K562 (cell line): ENCODE measurements around the gene OBSCN. TPM values are rescaled to one million over a fixed set of nuclear protein-coding genes. Genes with fewer than 3 reads are reported as not detected.

Experiments used
- DMBX1 ChIP-seq: fragments of 250-450 bp; sonication (Bioruptor Pico); IDR thresholded peaks from 2 replicates; pipeline ENCODE4 v1.8.0; 2022; ENCODE audit warnings: inconsistent platforms, mild to moderate bottlenecking, moderate library complexity, borderline replicate concordance
- E2F1 ChIP-seq: sonication (generic); formaldehyde crosslinking; IDR thresholded peaks from 2 replicates; pipeline ENCODE4 v1.8.1; 2023; ENCODE audit warnings: mild to moderate bottlenecking, missing genetic modification reagents, moderate library complexity
- ERF ChIP-seq: fragments of 450-650 bp; formaldehyde crosslinking; IDR thresholded peaks from 2 replicates; pipeline ENCODE4 v1.4.0; 2020; ENCODE audit warnings: mild to moderate bottlenecking, mixed read lengths
- FOXA1 ChIP-seq: fragments of 450-650 bp; IDR thresholded peaks from 2 replicates; pipeline ENCODE4 v1.6.1; 2016; ENCODE audit warnings: mild to moderate bottlenecking, borderline replicate concordance
- KLF10 ChIP-seq: fragments of 250-450 bp; sonication (Bioruptor Pico); IDR thresholded peaks from 2 replicates; pipeline ENCODE4 v1.6.1; 2021; ENCODE audit warnings: matching md5 sums
- MXD1 ChIP-seq: fragments of 250-450 bp; sonication (Bioruptor Pico); IDR thresholded peaks from 2 replicates; pipeline ENCODE4 v1.8.0; 2021; ENCODE audit warnings: borderline replicate concordance, mild to moderate bottlenecking, moderate library complexity; ENCODE audit not compliant: poor library complexity, severe bottlenecking
- PHTF2 ChIP-seq: fragments of 250-450 bp; sonication (Bioruptor Pico); IDR thresholded peaks from 2 replicates; pipeline ENCODE4 v1.5.0; 2021; ENCODE audit warnings: mild to moderate bottlenecking
- RBM22 ChIP-seq: fragments of 200-400 bp; formaldehyde crosslinking; IDR thresholded peaks from 2 replicates; pipeline ENCODE4 v1.6.1; 2018; ENCODE audit warnings: low read length, low read depth; ENCODE audit not compliant: poor library complexity, severe bottlenecking
- REST ChIP-seq, 2 experiments: fragments of 450-650 bp; formaldehyde crosslinking in 1 of 2; IDR thresholded peaks; 2 replicates each; pipeline versions ENCODE4 v1.4.0 to v1.6.1; 2014 to 2020; ENCODE audit warnings: mild to moderate bottlenecking in 2 of 2, borderline replicate concordance in 1 of 2, low read depth in 1 of 2
- SMAD4 ChIP-seq: fragments of 250-450 bp; sonication (Bioruptor Pico); conservative IDR thresholded peaks from 2 replicates; pipeline ENCODE4 v1.8.0; 2021; ENCODE audit warnings: inconsistent platforms, mild to moderate bottlenecking, moderate library complexity
- TCF3 ChIP-seq: sonication (generic); formaldehyde crosslinking; IDR thresholded peaks from 2 replicates; pipeline ENCODE4 v1.4.0; 2020; ENCODE audit warnings: mild to moderate bottlenecking, missing genetic modification reagents
- TCF7 ChIP-seq: sonication (generic); IDR thresholded peaks from 2 replicates; pipeline ENCODE4 v1.6.1; 2016; ENCODE audit warnings: antibody characterized with exemption, borderline replicate concordance
- U2AF1 ChIP-seq: fragments of 200-400 bp; formaldehyde crosslinking; optimal IDR thresholded peaks from 2 replicates; pipeline ENCODE3; 2017; ENCODE audit warnings: mild to moderate bottlenecking, low read depth, low read length, moderate library complexity
- ZBTB8A ChIP-seq: fragments of 450-650 bp; IDR thresholded peaks from 2 replicates; pipeline ENCODE4 v1.6.1; 2018; ENCODE audit warnings: mild to moderate bottlenecking, moderate library complexity; ENCODE audit not compliant: partially characterized antibody
- ZC3H11A ChIP-seq: IDR thresholded peaks from 2 replicates; pipeline ENCODE4 v1.6.1; 2012; ENCODE audit warnings: low read depth, low read length, improper control_type of control experiment
- ZFP30 ChIP-seq: fragments of 250-450 bp; sonication (Bioruptor Pico); IDR thresholded peaks from 2 replicates; pipeline ENCODE4 v1.8.0; 2022; ENCODE audit warnings: moderate library complexity, mild to moderate bottlenecking, inconsistent platforms, borderline replicate concordance
- ZKSCAN3 ChIP-seq: fragments of 250-450 bp; sonication (Bioruptor Pico); IDR thresholded peaks from 2 replicates; pipeline ENCODE4 v1.4.0; 2020
- ZNF232 ChIP-seq: sonication (generic); formaldehyde crosslinking; IDR thresholded peaks from 2 replicates; pipeline ENCODE4 v1.8.0; 2022; ENCODE audit warnings: mild to moderate bottlenecking, missing genetic modification reagents
- polyA plus RNA-seq, 8 experiments: library from polyadenylated mRNA; depleted of rRNA in 4 of 8; stranded (reverse) in 5 of 8; unstranded in 3 of 8; fragments of >200 nt; fragmentation: Nextera tagmentation in 2 of 8; fragmentation: Illumina TruSeq in 1 of 8; extraction: Ambion mirVana in 2 of 8; extraction: Trizol in 1 of 8; gene quantifications; 2 replicates each; pipeline versions ENCODE4 v1.2.1 to v1.2.3, GENCODE V29; 2011 to 2014; ENCODE audit warnings: inconsistent platforms in 1 of 8, missing spikeins in 1 of 8
- total RNA-seq, 7 experiments: library from RNA; depleted of rRNA in 6 of 7; stranded (reverse); fragments of >200 nt in 6 of 7; fragmentation: Illumina TruSeq in 2 of 7; extraction: Trizol in 2 of 7; gene quantifications; 2 replicates each; pipeline versions ENCODE4 v1.2.1 to v1.2.3, GENCODE V29; 2011 to 2021; ENCODE audit warnings: low replicate concordance in 1 of 7

The OBSCN gene
- total and polyA plus RNA-seq, 9 of the 15 experiments (the other 6 are each of a cell fraction or from before 2014, with no cell fraction given), result 0.18 to 19.7 (median 3.6) TPM

- TF ChIP-seq PHTF2 (CRISPR knock-in tag), result no peak
- no peak for TF ChIP-seq ERF (CRISPR knock-in tag)
- no peak for TF ChIP-seq ZFP30 (CRISPR knock-in tag)
- no peak for TF ChIP-seq FOXA1
- TF ChIP-seq E2F1, result no peak
- TF ChIP-seq SMAD4 (CRISPR knock-in tag), result 0 out of 2 replicates have a peak, but pooled peaks have one; percentile 28
- TF ChIP-seq TCF3 (CRISPR knock-in tag), result peak; percentile 4; the same call in 1 of the 2 replicates
- no peak for TF ChIP-seq RBM22
- TF ChIP-seq DMBX1, result no peak
- TF ChIP-seq ZKSCAN3 (CRISPR knock-in tag), result no peak
- no peak for TF ChIP-seq U2AF1
- TF ChIP-seq ZNF232 (CRISPR knock-in tag), result no peak
- TF ChIP-seq TCF7, result no peak
- TF ChIP-seq REST (IDR thresholded peaks at IDR 0.05; ENCODE audit: borderline replicate concordance), result no peak
- 0 out of 2 replicates have a peak, but pooled peaks have one; percentile 23 for TF ChIP-seq REST (CRISPR knock-in tag; IDR thresholded peaks at IDR 0.05; ENCODE audit: low read depth)
- no peak for TF ChIP-seq ZBTB8A
- TF ChIP-seq KLF10, result no peak
- TF ChIP-seq MXD1 (CRISPR knock-in tag), result no peak
- no peak for TF ChIP-seq ZC3H11A
Observed at GRCh38 chr1:228392111-228392936, 184.5 kb downstream of the OBSCN start (continued).
